HG03354 (cell line): ENCODE data around the gene CCND2.
"Not testable (repeated sequence)": the region's sequence is repeated elsewhere in the genome, so short reads cannot be mapped to it uniquely, and the experiment has no call there.

Source experiments
- ATAC-seq: cut with Tn5 transposase; IDR thresholded peaks from one replicate; pipeline ENCODE4 v1.9.1; 2021; ENCODE audit warnings: mild to moderate bottlenecking; ENCODE audit not compliant: unreplicated experiment, poor library complexity, severe bottlenecking

CCND2 gene

GRCh38 chr12:4273652-4274395, at the start of gene CCND2:
Gene CCND2, plus strand, starts transcription at chr12:4273762. Its CDS starts 279 bp downstream, at chr12:4274041.
- ATAC-seq, result peak; percentile 21

GRCh38 chr12:4224206-4224889, 49.2 kb upstream of the CCND2 start:
- no peak for ATAC-seq

DNA sequence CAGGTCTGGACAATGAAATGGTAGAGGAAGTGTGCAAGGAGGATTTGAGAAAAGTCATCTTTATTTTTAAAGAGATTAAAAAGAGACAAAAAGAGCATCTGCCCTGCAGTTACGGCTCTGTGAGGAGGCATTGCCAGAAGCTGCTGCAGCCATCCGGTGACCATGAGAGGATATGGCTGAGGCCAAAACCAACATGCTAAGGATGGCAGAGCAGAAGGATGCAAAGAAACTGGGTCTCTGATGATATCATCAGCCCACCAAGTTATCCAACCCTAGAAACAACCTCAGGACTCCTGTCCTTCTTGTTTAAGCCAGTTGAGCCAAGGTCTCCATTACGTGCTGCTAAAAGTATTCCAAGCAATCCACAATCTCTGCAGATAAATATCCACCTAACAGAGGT, 48.0 kb upstream of the CCND2 start:
- no peak for ATAC-seq

GRCh38 chr12:4227046-4227445, 46.5 kb upstream of the CCND2 start:
- no peak for ATAC-seq

GRCh38 chr12:4228122-4228580, 45.4 kb upstream of the CCND2 start:
- ATAC-seq, result no peak

GRCh38 chr12:4230526-4230925, 43.0 kb upstream of the CCND2 start:
- no peak for ATAC-seq

DNA sequence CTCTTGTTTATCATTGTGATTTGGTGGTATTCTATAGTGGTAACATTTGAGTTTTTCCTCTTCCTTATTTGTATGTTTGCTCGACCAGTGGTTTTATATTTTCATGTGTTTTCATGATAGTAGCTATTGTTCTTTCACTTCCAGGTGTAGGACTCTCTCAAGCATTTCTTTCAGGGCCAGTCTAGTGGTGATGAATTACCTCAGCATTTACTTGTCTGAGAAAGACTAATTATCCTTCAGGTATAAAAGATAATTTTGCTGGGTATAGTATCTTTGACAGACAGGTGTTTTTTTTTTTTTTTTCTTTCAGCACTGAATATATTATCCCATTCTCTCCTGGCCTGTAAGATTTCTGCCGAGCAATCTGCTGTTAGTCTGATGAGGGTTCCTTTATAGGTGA, 35.0 kb upstream of the CCND2 start:
- ATAC-seq, result no peak

DNA sequence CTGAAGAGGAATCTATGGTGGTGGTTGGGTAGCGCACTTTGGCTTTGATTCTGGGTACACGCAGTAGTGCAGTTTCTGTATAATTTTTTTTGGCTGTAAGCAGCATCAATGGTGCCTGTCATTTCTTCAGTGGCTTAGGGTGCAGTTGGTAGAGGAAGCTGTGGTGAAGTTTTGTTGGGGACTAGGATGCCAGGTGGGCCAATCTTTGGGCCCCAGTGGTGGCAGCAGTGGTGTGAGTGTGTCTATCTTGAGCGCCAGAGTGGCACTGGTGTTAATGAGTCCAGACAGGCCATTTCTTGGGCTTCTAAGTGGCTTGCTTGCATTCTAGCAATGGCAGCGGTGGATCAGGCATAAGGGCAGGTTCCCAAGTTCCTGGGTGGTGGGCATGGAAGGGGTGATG, 33.8 kb upstream of the CCND2 start:
- ATAC-seq, result no peak

DNA sequence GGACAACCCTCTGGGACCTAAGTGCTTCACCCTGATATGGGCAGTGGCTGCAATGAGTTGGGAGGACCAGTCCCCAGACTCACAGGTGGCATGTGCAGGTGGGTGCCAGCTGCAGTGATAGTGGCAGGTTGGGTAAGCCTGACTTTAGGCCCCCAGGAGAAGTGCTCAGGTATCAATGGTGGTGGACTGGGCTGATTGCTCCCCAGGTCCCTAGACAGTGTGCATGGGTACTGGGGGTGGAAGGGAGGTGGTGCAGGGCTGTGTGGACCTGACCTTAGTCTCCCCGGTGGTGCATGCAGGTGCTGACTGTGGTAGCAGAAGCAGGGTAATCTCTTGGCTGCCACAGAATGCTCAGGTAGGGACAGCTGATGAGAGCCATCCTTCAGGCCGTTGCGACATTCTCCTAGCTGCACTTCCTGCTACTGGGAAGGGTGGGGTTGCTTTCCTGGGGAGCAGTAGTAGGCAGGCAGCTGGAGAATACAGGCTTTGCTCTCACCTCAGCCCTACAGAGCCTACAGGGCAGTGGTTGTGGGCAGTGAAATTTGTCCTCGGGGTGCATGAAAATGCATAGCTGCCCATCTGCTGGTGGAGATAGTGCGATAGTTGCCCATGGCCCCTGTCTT, 33.3 kb upstream of the CCND2 start:
- no peak for ATAC-seq

- ATAC-seq, result no peak
These were observed 32.6 kb upstream of the CCND2 start for GRCh38 chr12:4240981-4241380.

- ATAC-seq, result no peak
These were observed 32.0 kb upstream of the CCND2 start for GRCh38 chr12:4241592-4241991.

DNA sequence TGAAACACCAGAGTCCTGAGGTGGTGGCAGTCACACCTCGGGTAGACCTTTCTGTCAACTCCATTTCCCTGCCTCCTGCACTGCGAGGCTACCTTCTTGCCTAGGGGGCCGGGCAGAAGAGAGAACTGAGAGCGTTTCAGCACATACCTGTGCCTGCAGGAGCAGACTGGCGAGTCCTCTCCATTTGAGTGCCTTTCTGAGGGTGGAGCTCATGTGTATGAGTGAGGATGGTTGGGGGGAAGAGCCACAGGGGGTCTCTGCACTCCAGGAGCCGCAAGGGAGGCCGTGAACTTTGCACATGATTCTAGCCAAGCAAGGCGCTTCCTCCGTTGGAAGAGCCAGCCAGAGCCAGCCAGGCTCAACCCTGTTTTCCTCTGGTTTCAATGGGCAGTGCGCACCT, 31.0 kb upstream of the CCND2 start:
- ATAC-seq, result no peak

GRCh38 chr12:4243091-4243490, 30.5 kb upstream of the CCND2 start:
- no peak for ATAC-seq

GRCh38 chr12:4243491-4244100, 30.0 kb upstream of the CCND2 start:
- ATAC-seq, result not testable (repeated sequence)

DNA sequence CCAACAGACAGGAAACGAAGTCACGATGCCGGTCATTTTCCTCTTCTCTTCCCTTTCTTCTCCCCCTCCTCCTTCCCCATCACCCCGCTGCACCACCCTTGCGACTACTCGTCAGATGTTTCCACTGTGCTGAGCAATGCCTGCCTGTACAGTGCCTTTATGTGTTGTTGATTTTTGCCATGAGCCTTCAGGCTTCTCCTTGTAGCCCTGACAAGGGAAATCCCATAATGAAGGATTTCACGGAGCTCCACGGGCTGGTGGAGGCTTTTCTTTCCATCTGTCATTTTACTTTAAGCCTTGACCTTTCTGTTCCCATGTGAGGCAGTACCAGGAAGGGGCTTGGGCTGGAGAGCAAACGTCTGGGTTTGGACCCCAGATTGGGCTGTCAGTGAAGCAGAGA, 28.7 kb upstream of the CCND2 start:
- ATAC-seq, result no peak

- ATAC-seq, result no peak
These were observed 28.1 kb upstream of the CCND2 start for GRCh38 chr12:4245446-4245845.

DNA sequence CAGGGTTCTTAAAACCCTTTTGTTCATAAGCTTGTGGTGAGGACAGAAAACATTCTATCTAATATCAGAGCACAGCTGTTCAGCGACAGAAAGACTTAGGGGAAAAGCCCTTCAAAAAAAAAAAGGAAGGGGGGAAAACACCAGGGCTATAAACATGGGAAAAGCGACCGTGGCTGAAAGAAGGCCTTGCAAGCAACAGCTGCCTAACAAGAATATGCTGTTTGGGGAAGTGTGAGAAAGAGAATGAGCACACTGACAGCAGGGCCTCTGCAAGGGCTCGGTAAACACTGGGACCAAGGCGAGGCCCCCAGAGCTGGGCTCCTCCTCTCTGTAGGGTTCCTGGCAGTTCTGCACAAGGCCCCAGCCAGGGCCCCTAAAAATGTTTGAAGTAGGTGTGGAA, 27.4 kb upstream of the CCND2 start:
- ATAC-seq, result no peak

DNA sequence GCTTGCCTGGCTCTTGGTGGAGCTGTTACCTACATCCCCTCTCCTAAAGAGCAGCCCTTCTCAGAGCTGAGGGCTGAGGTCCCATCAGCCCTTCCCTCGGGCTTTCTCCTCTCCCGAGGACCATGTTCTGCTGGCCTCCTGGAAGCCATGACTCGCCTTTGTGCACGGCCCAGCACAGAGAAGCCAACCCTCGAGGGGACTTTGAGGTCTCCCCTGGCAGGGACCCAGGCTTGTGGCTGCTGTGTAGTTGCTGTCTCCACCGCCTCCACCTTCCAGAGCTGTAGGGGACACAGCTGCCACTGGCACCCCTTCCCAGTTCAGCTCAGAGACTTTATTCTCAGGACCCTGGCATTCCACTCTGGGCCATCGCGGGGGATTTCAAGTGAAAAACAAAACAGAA, 22.9 kb upstream of the CCND2 start:
- no peak for ATAC-seq

- no peak for ATAC-seq
These were observed 22.2 kb upstream of the CCND2 start for GRCh38 chr12:4251216-4251891.

DNA sequence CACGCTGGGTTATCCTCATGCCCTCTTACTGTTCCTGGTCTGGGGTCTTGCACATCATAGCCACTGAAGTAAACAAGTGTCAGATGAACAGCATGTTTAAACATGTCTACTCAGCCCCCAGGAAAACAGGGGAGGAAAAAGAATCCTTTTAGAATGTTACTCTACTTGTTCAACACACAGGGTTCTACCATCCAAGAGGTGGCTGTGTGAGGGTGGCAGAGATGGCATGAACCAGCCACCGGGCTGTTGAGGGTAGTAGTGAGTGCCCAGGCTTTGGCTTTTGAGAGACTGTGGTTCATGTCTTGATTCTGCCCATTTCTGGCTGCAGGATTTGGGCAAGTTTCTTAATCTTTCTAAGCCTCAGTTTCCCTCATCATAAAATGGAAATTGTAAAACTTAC, 21.6 kb upstream of the CCND2 start:
- ATAC-seq, result no peak
